Stimulated activated CD4-positive, alpha-beta T cell treated with anti-CD3 and anti-CD28 coated beads, Interleukin-2, amount 100 ng/mL, for 4 hours (primary cell): ENCODE measurements around the gene ARHGDIB.

Source experiments
- DNase-seq: peaks from one replicate; pipeline ENCODE4 v3.0.0-alpha.2; 2020; ENCODE audit warnings: low read depth

The ARHGDIB gene

DNA sequence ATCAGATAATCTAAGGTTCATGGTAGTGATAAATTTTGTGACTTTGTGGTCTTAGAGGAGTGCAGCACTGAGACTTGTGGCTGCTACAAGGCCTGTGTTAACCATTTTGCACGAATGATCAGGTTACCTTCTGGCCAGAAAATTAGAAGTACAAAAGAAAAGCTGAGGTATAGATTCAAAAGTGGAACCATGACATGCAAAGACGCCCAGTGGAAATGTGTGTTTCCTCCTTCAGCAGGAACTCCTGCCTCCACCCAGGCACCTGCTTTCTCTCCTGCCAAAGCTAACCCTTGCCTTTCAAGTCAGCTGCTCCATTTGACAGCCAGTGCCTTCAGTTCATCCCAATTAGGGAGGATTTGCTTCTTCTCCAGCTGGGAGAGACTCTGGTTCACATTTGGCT lies 21.6 kb upstream of the ARHGDIB start:
- no peak for DNase-seq

DNA sequence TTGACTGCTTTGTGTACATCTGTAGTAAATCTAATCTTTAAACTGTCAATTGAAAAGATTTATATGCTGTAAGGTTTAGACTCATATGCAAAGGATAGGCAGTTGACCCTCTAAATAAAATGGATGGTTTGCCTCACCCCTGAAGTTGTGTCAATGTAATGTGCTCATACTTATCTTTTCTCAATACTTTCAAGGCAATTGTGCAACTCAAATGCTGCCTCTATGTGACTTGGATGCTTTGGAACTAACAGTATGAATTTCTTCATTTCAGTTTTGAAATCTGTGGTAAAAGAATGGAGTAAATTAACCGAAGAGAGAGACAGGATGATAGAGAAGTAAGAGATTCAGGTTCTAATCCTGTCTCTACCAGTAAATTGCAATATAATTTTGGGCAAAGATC lies 21.2 kb upstream of the ARHGDIB start:
- no peak for DNase-seq

GRCh38 chr12:14981049-14981448 lies 19.6 kb upstream of the ARHGDIB start:
- no peak for DNase-seq

- DNase-seq = no peak
Measured at GRCh38 chr12:14979468-14979867, 18.1 kb upstream of the ARHGDIB start.

DNA sequence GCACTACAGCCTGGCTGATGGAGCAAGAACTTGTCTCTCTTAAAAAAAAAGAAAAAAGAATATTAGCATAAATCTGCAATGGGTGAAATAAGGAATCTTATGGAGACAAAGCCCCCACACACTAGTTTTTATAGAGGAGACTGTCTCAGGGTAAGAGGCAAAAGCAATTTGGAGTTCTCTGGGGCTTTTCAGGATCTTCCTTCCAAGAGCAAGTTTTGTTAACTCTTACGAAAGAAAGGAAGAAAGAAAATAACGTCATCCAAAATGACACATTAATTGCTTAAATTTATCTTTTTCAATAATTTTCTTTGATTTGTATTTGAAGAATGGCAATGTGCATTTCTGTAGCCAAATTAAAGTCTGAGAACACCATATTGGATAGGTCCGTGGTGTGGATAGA lies 15.3 kb upstream of the ARHGDIB start:
- no peak for DNase-seq

GRCh38 chr12:14975457-14975856 lies 14.1 kb upstream of the ARHGDIB start:
- DNase-seq = no peak

- no peak for DNase-seq
Measured at GRCh38 chr12:14974633-14975032, 13.2 kb upstream of the ARHGDIB start.

GRCh38 chr12:14972816-14973215 lies 11.4 kb upstream of the ARHGDIB start, which contains the start of gene PDE6H:
Gene PDE6H, plus strand, starts transcription at chr12:14973042. Its CDS starts 4,971 bp downstream, at chr12:14978013.
- no peak for DNase-seq

DNA sequence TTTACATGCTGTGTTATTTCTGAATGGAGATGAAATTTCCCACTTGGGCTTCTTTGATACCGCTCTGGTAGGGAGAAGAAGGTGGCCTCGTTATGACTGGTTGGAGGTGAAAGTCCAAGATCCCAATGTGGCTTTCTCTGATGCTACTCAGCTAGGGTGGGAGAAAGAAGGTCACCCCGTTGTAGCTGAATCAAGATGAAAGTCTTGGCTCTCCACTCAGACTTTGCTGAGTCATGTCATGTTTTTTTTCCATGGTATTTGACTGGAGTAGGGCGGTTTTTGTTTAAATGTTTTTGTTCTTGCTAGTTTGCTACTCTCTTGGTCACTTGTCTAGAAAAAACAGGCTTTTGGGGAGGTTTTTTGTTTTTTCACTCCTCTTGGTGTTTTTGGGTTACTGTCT lies 9.1 kb upstream of the ARHGDIB start:
- DNase-seq = no peak

- DNase-seq = no peak
Measured at GRCh38 chr12:14968478-14968877, 7.1 kb upstream of the ARHGDIB start.

- DNase-seq = no peak
Measured at GRCh38 chr12:14965221-14965620, 3.8 kb upstream of the ARHGDIB start.

DNA sequence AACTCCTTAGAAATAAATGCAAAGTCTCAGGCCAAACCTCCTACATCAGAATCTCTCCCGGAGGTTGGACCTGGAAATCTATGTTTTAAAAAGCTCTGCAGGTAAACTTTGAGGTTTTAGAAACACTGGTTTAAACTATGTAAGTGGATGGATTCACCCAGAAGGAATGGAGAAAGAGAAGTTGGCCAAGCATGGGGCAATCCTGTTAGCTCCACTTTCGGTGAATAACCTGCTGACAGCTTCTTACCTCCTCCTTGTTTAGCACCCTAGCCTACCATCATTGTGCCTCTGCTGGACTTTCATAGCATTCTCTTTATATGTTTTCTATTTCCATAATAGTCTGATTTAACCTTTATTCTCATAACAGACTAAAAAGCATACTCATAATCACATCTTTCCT lies 3.0 kb upstream of the ARHGDIB start:
- DNase-seq = no peak

DNA sequence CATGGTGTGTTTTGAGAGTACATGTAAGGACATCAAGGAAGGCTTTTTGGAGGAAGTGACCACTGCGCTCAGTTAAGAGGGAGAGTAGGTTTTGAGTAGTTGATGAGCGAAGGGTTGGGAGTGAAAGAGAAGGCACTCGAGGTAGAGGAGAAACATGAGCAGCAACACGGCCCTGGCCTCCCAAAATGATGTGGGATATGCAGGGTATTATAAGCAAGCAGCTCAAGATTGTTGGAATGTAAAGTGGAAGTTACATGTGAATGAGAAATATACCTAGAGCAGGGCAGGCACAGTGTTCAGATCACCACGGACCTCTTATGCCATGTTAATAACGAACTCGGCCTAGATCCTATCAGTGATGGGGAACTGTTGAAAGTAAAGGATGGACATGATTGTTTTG lies 2.1 kb upstream of the ARHGDIB start:
- no peak for DNase-seq

- DNase-seq = no peak
Measured at GRCh38 chr12:14962797-14963196, 1.4 kb upstream of the ARHGDIB start.

- no peak for DNase-seq
Measured at GRCh38 chr12:14962153-14962539, 745 bp upstream of the ARHGDIB start.

GRCh38 chr12:14960548-14961465 lies 594 bp downstream of the ARHGDIB start:
- DNase-seq = no peak

DNA sequence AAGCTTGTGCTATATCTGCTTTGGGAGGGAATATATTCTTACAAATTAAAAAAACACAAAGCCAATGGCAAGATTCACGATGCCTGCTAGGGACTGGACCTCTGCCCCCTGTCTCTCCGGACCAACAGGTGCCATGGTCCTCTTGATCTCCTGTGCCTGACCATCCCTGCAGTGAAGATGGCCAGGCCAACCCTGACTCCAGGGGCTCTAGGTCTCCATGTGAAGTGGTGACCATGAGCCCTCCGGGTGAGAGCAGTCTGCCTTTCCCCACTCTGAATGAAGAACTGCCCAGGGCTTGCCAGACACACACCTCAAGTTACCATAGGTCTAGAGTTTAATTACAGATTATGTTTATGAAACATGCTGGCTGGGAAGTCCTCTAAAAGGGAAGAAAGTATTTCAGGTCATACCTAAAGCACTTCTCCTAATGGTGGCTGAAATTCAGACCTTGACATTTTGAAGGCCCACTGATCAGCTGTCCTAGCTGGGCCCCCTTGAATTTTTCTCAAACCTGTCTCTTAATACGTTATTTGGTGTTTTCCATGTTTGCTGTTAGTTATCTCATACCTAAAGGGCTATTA lies 1.4 kb downstream of the ARHGDIB start:
- DNase-seq = no peak

DNA sequence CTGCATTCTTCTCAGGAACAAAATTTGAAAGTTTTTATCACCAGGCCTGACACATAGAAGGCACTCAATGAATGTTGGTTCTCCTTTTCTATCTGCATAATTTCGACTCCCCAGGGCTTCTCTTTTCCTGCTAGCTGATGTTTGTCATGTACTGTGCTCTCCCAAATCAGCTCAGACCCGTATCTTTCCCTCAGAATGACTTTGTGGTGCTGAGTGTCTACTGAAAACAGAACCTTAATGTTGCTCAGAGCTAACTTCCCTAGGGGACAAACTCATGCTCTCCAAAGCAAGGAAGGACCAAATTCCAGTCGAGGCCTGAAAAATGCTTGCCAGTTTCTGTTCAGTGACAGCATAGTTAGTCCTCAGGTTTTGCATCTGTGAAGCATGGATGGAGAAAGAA lies 1.9 kb downstream of the ARHGDIB start:
- no peak for DNase-seq

- DNase-seq = no peak
Measured at GRCh38 chr12:14959126-14959440, 2.3 kb downstream of the ARHGDIB start.

- DNase-seq = no peak
Measured at GRCh38 chr12:14958361-14959125, 2.9 kb downstream of the ARHGDIB start.

DNA sequence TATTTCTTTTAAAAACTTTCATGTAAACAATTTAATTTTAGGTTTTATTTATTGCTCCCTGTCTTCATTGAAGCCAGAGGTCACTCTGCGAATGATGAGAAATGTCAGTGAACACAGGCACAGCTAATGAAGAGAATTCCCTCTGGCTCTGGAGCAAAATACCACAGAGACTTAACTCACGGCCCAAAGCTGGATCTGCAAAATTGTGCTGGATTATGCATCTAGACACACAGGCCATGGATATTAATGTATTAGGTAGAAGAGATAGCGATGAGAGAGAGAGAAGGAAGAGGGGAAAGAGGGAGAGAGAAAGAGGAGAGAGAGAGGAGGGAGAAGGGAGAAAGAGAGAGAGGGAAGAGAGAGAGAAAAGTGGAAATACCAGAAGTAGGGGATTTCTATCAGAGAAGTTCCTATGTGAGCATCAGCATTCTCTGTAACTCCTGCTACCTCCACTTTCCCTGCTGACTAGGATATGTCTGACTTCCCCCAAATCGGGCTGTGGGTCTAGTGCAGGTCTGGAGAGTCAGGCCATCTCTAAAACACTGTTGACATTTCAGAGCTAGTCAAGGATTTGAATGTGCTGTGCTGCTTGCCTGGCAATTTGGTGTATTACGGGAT lies 3.7 kb downstream of the ARHGDIB start:
- no peak for DNase-seq

- DNase-seq = no peak
Measured at GRCh38 chr12:14956905-14957304, 4.5 kb downstream of the ARHGDIB start.
